VCaP (cell line): Measurements from ENCODE around the gene C22orf42.
"Not testable (repeated sequence)": the region's sequence is repeated elsewhere in the genome, so short reads cannot be mapped to it uniquely, and the experiment has no call there.

Experiments
- H3K27ac ChIP-seq: fragments of 450-650 bp; 2 replicates; pipeline ENCODE4 v1.5.1; 2017
- CTCF ChIP-seq: fragments of 450-650 bp; conservative IDR thresholded peaks from 2 replicates; pipeline ENCODE4 v1.5.1; 2017; ENCODE audit warnings: mild to moderate bottlenecking, moderate library complexity

Gene C22orf42

GRCh38 chr22:32164075-32164860, 5.2 kb upstream of the C22orf42 start:
- no peak overlapping the region for H3K27ac ChIP-seq
- TF ChIP-seq CTCF = no peak

- not testable (repeated sequence) for H3K27ac ChIP-seq
Observed at GRCh38 chr22:32160411-32160810, 1.3 kb upstream of the C22orf42 start.

GRCh38 chr22:32157632-32158031, 1.5 kb downstream of the C22orf42 start:
- H3K27ac ChIP-seq = not testable (repeated sequence)

- H3K27ac ChIP-seq = not testable (repeated sequence)
Observed at GRCh38 chr22:32154727-32155126, 4.4 kb downstream of the C22orf42 start.

GRCh38 chr22:32151641-32152040, 7.5 kb downstream of the C22orf42 start:
- peak overlapping the region; percentile 73; the same call in 1 of the 2 replicates for H3K27ac ChIP-seq

GRCh38 chr22:32150647-32151046, 8.5 kb downstream of the C22orf42 start:
- H3K27ac ChIP-seq = not testable (repeated sequence)

- not testable (repeated sequence) for H3K27ac ChIP-seq
Observed at GRCh38 chr22:32148372-32148771, 10.7 kb downstream of the C22orf42 start.

- not testable (repeated sequence) for H3K27ac ChIP-seq
Observed at GRCh38 chr22:32147128-32147527, 12.0 kb downstream of the C22orf42 start.

GRCh38 chr22:32144496-32145274, 14.4 kb downstream of the C22orf42 start:
- TF ChIP-seq CTCF = no peak
- H3K27ac ChIP-seq = no peak overlapping the region

GRCh38 chr22:32142600-32142999, 16.5 kb downstream of the C22orf42 start:
- TF ChIP-seq CTCF = no peak
- no peak overlapping the region for H3K27ac ChIP-seq

- H3K27ac ChIP-seq = not testable (repeated sequence)
Observed at GRCh38 chr22:32140688-32141087, 18.4 kb downstream of the C22orf42 start.

GRCh38 chr22:32138576-32138975, 20.5 kb downstream of the C22orf42 start:
- not testable (repeated sequence) for H3K27ac ChIP-seq

- not testable (repeated sequence) for H3K27ac ChIP-seq
Observed at GRCh38 chr22:32137731-32138324, 21.3 kb downstream of the C22orf42 start.

GRCh38 chr22:32136881-32137280, 22.2 kb downstream of the C22orf42 start:
- H3K27ac ChIP-seq = not testable (repeated sequence)

GRCh38 chr22:32135958-32136357, 23.1 kb downstream of the C22orf42 start:
- peak overlapping the region; percentile 61 for H3K27ac ChIP-seq

- peak overlapping the region; percentile 61 for H3K27ac ChIP-seq
Observed at GRCh38 chr22:32134796-32135195, 24.3 kb downstream of the C22orf42 start.
